ENCODE data around the gene PDE11A.

GRCh38 chr2:178069551-178069950 lies 3.0 kb downstream of the PDE11A start:
- TF ChIP-seq, protein P1, sequence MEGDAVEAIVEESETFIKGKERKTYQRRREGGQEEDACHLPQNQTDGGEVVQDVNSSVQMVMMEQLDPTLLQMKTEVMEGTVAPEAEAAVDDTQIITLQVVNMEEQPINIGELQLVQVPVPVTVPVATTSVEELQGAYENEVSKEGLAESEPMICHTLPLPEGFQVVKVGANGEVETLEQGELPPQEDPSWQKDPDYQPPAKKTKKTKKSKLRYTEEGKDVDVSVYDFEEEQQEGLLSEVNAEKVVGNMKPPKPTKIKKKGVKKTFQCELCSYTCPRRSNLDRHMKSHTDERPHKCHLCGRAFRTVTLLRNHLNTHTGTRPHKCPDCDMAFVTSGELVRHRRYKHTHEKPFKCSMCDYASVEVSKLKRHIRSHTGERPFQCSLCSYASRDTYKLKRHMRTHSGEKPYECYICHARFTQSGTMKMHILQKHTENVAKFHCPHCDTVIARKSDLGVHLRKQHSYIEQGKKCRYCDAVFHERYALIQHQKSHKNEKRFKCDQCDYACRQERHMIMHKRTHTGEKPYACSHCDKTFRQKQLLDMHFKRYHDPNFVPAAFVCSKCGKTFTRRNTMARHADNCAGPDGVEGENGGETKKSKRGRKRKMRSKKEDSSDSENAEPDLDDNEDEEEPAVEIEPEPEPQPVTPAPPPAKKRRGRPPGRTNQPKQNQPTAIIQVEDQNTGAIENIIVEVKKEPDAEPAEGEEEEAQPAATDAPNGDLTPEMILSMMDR (IDR thresholded peaks at IDR 0.05), result no peak
- no peak for TF ChIP-seq POLR2A (IDR thresholded peaks at IDR 0.05; ENCODE audit: low read depth)
- TF ChIP-seq EP300 (IDR thresholded peaks at IDR 0.05), result no peak
